NCI-H1105 (cell line): Measurements from ENCODE around the gene SLC51A.

Source experiments
- DNase-seq: peaks from one replicate; lab custom pipeline; 2025; lab: John Stamatoyannopoulos, UW

The SLC51A gene

DNA sequence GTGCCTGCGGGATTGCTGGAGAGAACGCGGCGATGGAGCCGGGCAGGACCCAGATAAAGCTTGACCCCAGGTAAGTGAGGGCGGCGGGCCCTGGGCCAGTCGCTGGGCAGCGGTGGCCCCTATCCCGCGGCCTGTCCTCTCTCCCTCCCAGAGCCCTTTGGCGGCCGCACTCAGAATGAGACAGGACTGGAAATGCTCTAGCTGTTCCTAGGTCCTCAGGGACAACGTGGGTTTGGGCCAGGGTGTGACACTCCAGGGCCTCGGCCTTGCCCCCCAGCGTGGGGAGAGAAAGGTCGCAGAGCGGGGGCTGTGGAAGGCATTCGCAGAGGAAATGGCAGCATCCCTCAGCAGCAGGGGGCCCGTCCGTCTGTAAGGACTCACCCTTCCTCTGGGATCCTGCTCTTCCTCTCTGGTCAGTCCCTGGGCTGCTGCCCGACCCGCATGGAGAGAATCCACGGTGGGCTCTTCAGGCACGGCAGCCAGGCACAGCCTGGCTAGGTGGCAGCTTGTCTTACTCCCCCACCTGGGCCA lies 412 bp downstream of the SLC51A start:
- no peak for DNase-seq

DNA sequence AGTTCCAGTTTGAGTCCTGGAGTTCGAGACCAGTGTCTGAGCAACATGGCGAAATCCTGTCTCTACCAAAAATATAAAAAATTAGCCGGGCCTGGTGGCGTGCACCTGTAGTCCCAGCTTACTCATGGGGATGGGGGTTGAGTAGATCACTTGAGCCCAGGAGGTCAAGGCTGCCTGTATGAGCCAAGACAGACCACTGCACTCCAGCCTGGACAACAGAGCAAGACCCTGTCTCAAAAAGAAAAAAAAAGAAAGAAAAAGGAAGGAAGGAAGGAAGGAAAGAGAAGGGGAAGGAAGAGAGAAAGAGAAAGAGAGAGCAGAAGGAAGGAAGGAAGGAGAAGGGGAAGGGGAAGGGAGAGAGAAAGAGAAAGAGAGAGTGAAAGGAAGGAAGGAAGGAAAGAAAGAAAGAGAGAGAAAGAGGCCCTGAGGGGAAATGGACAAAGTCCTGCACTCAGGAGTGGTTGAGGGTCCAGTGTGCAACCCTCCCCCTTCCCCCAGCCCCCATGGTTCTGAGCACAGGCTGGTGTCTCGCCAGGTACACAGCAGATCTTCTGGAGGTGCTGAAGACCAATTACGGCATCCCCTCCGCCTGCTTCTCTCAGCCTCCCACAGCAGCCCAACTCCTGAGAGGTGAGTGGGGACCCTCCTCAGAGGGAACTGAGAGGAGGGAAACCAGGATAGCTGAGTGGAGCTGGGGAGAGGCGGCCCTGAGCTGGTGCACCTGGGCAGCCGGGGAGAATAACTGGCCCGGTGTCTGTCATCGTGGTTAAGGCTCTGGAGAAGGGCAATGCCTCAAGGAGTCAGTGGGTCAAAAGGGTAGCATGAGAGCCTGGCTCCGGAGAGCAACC lies 1.2 kb downstream of the SLC51A start:
- no peak for DNase-seq

DNA sequence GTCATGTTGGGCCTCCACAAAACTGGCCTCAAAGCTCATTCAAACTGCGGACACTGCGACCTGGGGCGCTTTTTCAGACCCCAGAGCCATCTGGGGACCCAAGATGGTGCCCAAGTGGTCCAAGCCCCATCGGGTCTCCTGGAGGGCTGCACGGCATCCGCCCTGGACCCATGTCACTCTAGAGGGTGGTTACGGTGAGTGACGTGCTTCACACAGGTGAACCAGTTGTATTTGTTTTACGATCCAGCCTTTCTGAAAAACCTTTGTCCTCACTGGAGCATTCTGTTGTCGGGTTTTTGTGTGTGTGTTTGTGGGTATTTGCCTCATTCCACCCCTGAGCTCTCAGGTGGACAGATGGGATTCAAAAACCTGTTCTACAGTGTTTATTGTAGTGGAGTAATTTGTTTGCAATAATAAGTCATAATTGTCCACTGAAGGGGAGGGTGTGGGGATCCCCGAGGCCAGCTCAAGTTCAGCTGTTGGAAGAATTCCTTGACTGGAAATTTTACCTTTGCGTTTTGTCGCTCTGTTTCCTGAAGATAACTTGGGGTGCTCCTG lies 1.9 kb downstream of the SLC51A start:
- no peak for DNase-seq

DNA sequence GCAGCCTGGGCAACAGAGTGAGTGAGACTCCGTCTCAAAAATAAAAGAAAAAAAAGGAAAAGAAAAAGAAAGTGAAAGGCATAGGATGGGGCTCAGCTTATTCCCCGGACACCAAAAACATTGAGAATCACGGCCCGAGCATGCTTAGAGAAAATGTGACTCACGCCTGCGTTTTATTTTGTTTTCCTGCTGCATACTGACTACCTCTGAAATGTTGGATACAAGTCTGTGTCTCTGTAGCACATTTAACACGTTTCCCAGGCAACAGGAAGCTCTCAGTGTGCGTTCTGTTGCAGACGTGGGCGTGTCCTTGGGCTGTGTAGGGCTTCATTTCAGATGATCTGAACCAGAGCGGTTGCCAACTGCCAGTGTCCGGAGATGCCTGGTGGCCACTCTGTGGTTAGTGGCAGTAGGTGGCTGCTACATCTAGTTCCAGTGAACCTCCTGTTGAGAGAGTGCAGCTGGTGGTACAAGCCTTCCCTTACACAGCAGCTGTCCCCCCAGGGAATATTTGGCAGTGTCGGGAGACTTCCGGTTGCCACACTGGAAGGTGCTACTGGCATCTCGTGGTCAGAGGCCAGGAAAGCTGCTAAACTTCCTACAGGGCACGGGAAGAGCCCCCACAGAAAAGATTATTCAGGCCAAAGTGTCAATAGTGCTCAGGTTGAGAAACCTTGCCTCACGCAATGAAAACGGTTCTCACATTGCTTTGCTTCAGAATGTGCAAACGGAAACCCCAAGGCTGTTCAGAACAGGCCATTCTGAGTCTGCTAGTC lies 3.0 kb downstream of the SLC51A start:
- DNase-seq, result no peak

DNA sequence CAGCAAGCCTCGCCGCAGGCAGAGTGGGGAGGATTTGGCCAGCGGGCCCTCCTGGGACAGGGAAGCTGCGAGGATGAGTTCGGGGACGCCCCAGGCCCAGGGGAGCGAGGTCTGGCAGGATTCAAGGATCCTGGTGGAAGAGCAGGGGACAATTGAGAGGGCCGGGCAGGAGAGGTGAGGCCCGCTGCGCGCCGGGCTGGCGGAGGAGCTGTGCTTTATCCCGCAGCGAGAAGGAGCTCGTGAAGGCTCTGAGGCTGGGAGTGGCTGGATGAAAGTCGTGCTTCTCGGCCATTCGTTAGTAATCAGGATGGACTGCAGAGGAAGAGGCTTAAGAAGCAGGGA lies 3.6 kb downstream of the SLC51A start:
- DNase-seq, result no peak

- DNase-seq, result no peak
Measured at GRCh38 chr3:196220587-196220986, 4.3 kb downstream of the SLC51A start.

GRCh38 chr3:196220991-196221390 lies 4.7 kb downstream of the SLC51A start:
- DNase-seq, result no peak

GRCh38 chr3:196222876-196223595 lies 6.7 kb downstream of the SLC51A start:
- no peak for DNase-seq

DNA sequence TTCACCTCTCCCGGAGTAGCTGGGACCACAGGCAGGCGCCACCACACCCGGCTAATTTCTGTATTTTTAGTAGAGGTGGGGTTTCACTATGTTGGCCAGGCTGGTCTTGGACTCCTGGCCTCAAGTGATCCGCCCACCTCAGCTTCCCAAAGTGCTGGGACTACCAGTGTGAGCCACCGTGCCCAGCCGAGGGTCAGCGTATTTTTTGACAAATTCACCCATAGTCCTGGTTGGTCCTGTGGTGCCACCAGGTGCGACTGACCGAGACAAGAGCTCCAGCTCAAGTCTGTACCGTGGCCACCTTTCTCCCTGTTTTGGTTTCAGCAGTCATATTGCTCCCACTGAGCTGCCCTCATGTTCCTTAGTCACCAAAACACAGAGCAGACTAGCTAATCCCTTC lies 8.8 kb downstream of the SLC51A start:
- DNase-seq, result no peak

- DNase-seq, result no peak
Measured at GRCh38 chr3:196225763-196226364, 9.5 kb downstream of the SLC51A start.

DNA sequence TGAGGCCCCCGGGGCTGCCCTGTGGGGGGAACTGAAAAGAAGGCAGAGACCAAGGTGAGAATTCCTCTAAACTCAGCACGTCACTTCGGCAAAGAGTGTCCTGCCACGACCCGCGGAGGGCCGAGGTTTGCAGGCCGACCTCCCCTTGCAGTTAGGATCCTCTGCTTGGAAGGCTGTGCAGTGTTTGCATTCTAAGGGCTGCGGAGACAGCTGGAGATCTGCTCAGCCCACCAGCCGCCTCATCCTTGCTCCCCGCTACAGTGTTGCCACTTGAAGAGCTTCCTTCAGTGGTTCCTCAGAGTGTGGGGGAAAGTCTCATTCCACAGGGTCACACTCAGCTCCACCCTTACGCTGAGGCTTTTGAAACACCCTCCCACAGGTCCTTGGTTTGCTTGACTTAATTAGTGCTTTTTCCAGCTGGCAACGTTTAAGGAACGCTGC lies 10.8 kb downstream of the SLC51A start:
- no peak for DNase-seq

DNA sequence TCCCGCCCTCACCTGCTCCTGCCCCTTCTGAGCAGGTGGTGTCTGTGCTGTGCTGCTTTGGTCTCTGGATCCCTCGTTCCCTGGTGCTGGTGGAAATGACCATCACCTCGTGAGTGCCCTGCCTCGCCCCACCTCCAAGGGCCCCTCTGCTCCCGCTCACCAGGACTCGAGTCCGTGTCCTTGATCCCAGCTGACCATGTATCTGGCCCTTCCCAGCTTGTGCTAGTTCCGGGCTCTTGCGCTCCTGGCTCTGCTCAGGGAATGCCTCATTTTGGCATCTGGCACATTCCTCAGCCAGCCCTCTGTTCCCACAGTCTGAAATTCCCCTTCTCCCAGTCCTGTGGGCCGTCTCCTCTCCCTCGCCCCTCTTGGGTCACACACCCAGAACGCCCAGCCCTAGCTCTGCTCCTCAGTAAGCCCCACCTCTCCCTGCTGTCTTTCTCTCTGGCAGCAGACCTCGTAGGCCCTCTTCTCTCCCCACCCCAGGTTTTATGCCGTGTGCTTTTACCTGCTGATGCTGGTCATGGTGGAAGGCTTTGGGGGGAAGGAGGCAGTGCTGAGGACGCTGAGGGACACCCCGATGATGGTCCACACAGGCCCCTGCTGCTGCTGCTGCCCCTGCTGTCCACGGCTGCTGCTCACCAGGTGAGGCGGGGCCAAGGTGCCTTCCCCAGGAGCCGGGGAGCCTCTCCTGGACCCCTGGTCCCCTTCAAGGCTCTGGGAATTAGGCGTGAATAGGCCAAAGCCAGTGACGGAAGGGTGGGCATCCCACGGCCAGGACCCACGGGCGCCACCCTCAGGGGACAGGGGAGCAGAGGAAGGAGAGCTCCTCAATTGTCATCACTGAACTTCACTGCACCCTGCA lies 11.5 kb downstream of the SLC51A start:
- no peak for DNase-seq

DNA sequence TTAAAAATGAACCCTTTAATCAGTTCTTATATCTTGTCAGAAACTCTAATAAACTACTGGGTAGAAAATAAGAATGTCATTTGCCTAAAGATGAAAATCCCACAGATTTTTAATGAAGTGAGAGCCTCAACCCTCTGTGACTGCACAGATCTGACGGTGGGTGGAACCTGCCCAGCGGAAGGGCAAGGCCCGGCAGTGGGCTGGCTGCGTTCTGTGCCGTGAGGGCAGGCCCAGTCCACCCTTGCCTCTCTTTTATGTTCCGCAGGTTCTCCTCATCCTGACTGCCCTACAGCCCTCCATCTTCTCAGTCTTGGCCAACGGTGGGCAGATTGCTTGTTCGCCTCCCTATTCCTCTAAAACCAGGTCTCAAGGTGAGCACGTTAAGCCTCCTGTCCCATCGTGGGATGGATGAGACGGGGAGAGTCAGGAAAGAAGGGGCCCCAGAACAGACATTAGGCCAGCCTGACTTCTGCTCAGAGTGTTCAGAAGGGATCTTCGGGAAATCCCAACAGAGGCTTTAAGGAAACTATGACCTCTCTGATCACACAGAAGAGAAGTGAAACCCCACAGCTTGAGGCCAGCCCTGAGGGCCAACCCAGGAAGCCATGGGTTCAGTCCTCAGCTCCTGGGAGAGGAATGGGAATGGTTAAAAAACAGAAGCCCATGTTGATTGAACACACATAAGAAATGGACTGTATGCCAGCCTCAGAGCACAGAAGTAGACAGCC lies 16.0 kb downstream of the SLC51A start:
- DNase-seq, result no peak

DNA sequence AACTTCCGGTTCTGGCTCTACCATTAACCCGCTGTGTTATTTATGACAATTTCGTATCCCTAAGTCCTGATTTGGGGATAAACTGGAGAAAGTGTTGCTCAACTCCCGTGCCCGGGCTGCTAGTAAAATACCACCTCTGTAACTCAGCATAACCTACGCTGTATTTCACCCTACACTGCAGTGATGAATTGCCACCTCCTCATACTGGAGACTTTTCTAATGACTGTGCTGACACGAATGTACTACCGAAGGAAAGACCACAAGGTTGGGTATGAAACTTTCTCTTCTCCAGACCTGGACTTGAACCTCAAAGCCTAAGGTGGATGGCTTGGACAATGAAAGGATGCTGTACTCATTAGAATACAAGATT lies 16.5 kb downstream of the SLC51A start:
- DNase-seq, result no peak

DNA sequence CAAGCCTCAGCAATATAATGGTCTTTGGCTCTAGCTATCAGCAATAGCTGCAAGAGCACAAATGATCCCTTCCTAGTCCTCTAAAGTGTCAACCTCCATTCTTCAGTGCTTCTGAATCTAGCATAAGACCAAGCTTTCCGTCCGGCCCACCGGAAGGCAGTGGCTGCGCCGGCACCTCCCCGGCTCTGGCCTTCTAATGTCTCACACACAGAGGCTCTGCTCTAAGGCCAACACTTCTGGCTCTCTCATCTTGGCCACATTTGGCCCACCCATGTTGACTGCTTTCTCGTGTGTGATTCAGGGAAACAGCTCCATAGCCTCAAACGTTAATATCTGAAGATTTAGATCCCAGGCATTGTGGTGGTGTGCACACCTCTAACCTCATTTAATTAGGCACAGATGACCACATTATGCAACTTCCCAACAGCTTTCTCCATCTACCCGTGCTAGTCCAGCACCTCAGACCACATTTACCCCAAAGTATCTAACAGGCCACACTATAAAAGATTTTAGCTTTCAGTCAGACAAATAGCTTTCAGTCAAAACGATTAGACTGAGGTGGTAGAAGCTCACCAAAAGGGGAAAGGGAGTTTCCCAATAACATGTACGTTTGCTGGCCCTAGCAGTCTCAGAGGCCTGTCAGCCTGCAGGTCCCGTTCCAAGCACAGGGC lies 19.3 kb downstream of the SLC51A start:
- DNase-seq, result no peak

- DNase-seq, result no peak
Measured at GRCh38 chr3:196236223-196236622, 19.9 kb downstream of the SLC51A start.

DNA sequence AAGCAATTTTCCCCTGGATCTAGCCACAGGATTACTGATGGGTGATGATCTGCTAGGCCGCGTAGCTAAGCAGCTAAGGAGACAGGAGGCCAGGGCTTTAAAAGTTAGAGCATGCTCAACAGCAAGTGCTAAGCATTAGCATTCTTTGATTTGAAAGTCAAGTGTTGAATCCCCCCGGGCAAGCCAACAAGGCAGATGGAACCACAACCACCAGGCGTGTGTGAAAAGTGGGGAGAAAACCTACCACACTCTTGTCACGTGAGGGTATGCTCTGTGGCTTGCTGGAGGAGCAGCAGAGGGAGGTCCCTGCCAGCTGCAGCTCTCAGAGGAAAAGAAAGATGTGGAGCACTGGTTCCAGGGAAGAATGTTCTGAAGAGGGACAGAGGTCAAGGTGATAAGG lies 20.9 kb downstream of the SLC51A start:
- no peak for DNase-seq

DNA sequence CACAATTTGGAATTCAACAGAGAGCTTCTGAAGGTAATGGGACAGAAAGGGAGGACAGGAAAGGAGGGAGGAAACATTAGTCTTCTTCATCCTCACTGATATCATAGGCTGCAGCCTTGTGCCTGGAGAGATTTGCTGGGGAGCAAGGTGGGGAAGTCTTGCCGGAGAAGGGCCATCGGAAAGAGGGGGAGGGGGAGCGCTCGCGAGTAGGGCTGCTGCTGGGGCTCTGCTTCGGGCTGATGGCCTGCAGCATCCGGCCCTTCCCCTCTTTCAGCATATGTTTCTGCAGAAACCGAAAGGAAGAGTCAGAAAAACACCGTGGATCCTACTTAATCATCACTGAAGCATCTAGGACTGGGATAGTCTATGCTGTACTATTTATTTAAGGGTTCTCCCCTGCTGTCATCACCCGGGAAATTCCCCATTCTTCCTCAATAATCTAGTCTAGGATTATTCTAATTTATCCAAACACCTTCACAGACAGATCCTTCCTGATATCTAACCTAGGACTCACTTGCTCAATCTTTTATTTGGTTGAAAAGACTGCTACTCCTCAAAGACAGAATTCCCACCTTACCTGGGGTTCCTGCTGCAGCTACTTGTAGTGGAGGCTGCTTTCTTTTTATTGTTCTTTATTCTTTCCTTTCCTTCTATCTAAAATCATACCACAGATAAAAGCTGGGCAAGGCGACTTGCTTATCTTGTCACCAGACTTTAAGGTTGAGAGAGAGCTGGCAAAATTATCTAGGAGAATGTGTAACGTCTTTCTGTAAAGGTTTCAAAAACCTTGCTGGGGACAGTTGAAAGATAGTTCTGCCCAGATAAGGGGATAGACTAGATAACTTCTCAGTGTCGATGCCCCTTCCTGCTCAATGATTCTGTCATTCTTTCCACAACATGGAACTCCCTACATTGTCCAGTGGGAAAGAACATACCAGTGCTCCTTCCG lies 22.6 kb downstream of the SLC51A start:
- DNase-seq, result no peak
